Frontal cortex (tissue), 4 donors: Measurements from ENCODE around the gene OR10A6. TPM values are rescaled to one million over a fixed set of nuclear protein-coding genes. Genes with fewer than 3 reads are reported as not detected.

Experiments used
- DNase-seq, 2 donors: peaks; one replicate each; pipeline ENCODE4 v3.0.0; 2012; ENCODE audit warnings: low spot score in 2 of 2
- FAIRE-seq: peaks from 2 replicates; lab custom pipeline; 2012; peaks lifted over from hg19 to GRCh38; lab: Jason Lieb, UNC
- total RNA-seq: library from RNA; depleted of rRNA; stranded (reverse); fragments of >200 nt; gene quantifications from one replicate; pipeline ENCODE4 v1.2.3, GENCODE V29; 2014
- donor health status: control.
- donor health status: control.
- donor health status: control.

The OR10A6 gene, protein sequence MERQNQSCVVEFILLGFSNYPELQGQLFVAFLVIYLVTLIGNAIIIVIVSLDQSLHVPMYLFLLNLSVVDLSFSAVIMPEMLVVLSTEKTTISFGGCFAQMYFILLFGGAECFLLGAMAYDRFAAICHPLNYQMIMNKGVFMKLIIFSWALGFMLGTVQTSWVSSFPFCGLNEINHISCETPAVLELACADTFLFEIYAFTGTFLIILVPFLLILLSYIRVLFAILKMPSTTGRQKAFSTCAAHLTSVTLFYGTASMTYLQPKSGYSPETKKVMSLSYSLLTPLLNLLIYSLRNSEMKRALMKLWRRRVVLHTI
- total RNA-seq, result not detected

DNA sequence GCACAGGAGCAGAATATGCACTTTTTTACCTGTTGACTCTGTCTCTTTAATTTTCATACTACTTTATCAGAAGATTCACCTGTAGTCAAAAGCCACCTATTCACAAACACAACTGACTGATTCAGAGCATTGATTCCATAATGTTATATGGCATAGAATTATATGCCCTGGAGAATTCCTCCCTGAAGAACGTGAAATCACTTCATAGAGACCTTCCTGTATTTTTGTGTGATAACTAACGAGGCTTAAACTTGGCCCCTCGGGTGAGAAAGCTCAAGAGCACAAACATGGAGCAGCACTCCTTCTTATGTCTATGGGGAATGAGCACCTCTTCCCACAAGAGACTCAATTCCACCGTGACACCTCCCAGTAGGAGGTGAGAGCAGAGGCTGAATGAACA lies at the start of gene OR10A6:
Gene OR10A6 (minus strand): TSS at position 101 of the 400 bp plus-strand sequence. CDS start 2,606 bp downstream, outside the sequence.
- FAIRE-seq (no peak), DNase-seq (no peak)

DNA sequence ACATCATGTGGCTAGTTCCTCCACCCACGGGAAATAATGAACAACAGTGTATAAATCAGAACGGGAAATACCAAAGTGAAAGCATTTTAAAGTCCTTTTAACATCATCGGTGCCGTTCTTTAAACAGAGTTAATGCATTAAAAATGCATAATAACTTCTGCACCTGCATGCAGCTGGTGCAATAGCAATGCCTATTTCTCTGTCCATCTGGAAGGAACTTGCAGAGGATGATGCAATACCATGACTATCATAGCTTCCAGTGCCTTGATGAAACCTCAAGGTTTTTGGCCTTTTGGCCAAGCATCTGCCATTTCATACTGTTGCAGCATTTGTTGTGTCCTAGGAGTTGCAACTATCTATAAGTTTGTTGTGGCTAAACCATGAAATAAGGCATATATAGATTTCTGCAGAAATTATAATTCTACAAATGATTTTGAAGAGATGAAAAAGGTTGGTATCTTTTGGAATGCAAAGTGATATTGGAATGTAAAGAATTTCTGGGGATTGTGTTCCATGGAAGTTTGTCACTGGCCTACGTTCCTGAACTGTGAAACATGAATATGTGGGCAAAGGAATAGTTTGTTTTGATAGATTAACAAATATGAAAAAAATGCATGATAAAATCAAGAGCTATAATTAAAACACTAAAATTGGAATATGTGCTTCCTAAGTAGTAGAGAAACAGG lies 46.3 kb upstream of the OR10A6 start:
- FAIRE-seq (no peak), DNase-seq (no peak)

DNA sequence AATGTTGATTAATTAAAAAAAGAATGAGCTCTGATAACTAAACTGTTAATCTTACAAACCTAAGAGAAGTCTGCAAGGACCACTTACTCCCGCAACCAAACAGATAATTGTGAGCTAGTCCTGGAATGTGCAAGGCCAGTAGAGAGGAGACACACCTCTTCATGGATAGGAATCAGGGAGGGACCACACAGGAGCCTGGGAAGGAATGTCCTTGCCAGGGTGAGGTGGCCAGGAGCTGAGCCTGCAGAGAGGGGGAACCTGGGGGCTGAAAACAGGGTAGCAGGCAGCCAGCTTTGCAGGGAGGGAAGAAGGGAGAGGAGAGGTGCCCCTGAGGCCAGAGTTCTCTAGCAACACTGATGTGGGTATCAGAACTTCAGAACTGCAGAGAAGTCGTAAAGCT lies 43.6 kb upstream of the OR10A6 start:
- FAIRE-seq (no peak), DNase-seq (no peak)

DNA sequence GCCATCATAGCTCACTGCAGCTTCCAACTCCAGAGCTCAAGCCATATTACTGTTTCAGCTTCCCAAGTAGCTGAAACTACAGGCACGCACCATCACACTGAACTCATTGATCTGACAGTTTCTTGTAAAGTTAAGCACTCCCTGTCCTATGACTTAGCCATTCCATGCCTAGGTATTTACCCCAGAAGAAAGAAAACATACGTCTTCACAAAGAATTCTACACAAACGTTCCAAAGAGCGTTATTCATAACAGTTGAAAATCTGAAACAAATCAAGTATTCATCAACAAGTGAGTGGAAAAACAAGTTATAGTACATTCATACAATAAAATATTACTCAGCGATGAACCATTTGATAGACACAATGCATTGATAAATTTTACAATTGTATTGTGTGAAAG lies 41.9 kb upstream of the OR10A6 start:
- FAIRE-seq, result no peak

DNA sequence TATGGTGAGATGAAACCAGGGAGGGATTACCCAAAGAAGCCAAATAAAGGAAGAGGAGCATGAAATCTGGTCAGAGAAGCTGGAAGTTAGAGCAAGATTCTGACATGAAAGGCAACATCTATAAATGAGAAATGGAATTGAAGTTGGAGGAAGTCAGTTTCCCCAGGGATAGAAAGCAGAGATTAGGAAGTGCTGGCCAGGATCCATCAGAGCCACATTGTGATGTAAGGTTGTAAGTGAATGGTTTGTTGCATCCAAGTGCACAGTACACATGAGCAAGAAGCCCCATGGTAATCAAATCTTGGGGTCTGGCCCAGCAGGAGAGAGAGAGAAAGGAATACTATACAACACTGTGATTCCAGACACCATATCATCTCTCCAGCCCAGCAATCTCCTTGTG lies 40.8 kb upstream of the OR10A6 start:
- FAIRE-seq, result no peak
- DNase-seq, result no peak

More for the DNA sequence above, 41.9 kb upstream of the OR10A6 start:
- no peak for DNase-seq

DNA sequence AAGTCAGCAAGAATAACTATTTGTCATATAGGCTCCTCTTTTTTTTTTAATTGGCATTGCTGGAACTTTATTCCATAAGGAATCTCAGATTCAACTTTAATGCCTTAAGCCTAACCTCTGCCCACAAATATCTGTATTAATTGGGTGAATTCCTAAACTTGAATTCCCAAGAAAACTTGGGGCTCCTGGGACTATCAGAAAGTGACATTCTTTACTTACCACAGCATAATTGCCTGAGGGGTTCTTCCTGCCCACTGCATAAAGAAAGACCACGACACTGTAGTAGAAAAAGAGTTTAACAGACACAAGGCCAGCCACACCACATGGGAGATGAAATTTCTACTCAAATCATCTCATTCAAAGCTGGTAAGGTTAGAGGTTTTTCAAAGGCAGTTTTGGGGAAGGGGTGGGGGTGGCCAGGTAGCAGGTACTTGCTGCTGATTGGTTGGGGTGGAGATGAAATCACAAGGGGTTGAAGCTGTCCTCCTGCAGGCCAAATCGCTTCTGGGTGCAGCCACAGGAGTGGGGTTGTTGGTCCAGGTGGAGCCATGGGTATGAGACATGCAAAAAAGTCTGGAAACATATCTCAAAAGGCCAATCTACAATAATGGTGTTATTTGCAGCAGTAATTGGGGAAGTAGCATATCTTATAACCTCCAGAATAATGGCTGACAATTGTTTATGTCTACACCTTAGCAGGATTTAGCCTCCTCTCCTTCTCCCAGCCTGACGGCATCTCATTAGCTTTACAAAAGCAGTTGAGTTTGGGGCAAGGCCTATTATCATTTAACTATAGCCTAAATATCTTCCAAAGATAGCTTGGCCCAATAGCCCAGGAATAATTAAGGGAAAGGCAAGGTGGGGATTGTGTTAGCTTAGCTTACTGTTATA lies 38.9 kb upstream of the OR10A6 start:
- FAIRE-seq (no peak), DNase-seq (no peak)

DNA sequence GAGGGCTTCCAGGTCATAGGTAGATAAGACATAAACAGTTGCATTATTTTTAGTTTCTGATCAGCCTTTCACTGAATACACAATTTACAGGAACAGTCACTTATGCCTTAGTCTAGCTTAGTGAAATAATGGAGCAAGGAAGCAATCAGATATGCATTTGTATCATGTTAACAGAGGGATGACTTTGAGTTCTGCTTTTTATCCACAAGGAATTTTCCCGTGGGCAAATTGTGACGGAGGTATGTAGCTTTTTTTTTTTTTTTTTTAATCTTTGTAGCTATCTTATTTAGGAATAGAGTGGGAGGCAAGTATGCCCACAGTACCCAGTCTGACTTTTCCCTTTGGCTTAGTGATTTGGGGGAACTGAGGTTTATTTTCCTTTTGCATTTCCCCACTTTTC lies 37.6 kb upstream of the OR10A6 start:
- FAIRE-seq, result no peak
- no peak for DNase-seq

DNA sequence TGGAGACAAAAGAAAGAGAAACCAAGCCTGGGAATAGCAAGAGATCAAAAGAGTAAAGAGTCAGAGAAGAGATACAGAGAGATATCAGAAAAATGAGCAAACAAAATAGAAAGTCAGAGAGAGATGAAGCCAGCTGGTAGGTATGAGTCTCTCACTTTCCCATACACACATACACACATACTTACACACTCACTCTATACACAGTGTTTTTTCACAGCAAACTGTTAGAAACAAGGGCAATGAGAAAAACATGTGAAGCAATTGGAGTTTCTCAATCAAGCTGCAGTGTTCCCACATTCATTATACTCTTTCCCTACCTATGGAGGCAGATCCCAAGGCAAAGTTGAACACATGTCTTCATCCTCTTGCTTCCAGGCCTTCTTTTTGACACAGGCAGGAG lies 36.8 kb upstream of the OR10A6 start:
- no peak for DNase-seq
- no peak for FAIRE-seq

DNA sequence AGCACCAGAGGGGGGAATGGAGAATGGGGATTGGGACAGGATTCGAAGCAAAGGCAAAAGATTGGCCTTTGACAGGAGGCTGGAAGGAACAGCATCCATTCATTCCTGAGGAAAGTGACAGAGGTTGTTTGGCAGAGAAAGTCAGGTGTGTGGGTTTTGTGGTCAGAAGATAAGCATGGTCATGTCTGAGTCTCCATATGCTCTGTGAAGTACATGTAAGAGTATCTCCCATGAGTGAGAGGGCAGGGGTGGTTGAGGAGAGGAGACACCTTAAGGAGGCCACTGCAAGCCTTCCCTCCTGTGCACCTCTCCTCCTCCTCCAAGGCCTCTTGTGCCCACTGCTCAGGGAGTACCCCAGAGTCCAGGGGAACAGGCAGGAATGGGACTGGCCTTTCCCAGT lies 36.0 kb upstream of the OR10A6 start:
- FAIRE-seq (no peak), DNase-seq (no peak)

DNA sequence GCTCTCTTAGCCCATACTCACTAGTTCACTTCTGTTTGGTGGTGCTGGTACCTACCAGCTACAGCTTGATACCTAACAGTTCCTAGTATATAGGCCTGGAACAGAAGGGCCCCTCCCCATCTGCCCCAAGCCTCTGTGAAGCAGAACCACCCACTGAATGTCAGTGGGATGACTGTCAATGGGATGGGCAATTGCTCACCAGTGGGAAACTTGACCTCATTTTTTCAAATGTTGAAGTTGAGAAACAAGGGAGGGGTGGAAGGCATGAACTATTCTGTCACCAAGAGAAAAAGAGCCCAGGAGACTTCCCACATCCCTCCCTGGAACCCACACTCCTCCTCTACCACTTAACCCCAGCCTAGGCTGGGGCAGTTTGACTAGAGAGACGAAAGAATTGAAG lies 34.3 kb upstream of the OR10A6 start, which contains the start of gene NLRP10:
Gene NLRP10 (minus strand): TSS at position 62 of the 400 bp plus-strand sequence. CDS start 1,952 bp downstream, outside the sequence.
- DNase-seq, result no peak
- no peak for FAIRE-seq

DNA sequence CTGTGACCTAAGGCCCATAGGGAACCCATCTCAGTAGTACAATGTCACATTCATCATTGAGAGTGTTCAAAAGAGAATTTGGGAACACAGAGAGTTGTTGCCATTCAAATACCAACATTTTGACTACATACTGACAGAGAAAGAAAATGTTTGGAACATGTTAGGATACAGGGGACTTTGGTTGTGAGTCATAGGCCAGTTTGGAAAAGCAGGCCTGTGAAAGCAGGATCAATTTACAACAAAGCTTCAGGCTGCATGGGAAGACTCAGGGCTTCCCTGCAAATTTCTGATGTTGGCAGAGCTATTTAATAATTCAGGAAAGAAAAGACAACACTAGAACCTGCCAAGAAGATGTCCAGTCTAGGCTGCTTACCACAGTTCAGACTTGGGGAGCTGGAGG lies 33.8 kb upstream of the OR10A6 start:
- FAIRE-seq, result no peak
- DNase-seq, result no peak

DNA sequence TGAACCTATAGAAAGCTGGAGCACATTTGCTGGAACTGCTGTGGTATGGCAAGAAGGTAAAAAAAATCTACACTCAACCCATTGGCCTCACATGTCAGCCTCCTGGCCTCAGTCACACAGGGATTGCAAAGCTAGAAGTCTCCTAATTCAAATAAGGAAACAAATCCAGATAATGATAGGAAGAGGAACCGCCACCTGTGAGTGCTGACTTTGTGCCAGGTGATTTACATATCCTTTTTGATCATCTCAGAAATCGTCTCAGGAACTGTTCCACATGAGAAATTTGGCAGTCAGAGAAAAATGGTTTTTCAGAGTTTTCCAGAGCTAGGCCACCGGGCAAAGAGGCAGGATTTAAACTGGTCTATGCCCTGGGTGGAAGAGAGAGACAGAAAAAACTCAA lies 33.2 kb upstream of the OR10A6 start:
- DNase-seq (no peak), FAIRE-seq (no peak)

DNA sequence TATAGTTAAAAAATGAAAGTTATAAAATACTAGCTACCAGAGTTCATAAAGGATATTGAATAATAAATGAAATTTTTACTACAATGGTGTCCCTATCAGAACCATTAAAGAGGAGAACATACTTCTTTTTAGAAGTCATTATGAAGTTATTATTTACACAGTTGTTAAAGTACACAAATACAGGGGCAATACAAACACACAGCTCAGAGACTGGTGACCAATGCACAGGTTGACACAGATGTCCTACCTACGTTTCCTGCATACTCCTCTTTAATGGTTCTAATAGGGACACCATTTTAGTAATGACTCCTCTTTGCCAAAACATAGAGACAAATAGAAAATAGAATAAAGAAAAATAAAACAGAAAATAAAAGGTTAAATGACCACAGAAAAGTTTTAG lies 24.1 kb upstream of the OR10A6 start:
- FAIRE-seq, result no peak
- no peak for DNase-seq

DNA sequence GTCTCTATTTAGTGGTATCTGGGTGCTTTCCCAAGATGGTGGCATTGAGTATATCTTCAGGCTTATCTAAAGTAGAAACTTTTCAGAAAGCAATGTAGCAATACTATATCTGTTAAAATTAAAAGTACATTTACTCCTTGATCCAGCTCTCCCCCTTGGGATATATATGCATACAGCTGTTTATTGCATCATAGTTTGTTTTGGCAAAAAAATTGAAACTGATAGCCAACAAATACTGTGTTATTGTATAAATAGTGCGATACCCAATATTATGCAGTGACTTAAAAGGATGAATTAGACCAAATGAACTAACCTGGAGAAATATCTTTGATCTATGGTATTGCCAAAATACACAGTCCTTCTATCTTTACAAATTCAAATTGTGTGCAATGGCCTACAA lies 18.9 kb upstream of the OR10A6 start:
- FAIRE-seq (no peak), DNase-seq (no peak)

DNA sequence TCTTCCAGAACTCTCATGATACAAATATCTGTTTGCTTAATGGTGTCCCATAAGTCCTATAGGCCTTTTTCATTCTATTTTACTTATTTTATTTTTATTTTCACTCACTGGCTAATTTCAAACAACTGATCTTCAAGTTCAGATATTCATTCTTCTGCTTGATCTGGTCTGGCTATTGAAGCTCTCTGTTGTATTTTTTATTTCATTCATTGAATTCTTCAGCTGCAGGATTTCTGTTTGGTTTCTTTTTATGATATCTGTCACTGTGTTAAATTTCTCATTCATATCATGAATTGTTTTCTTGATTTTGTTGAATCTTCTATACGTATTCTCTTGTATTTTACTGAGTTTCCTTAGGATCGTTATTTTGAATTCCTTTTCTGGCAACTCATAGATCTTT lies 13.1 kb upstream of the OR10A6 start:
- FAIRE-seq (no peak), DNase-seq (no peak)

DNA sequence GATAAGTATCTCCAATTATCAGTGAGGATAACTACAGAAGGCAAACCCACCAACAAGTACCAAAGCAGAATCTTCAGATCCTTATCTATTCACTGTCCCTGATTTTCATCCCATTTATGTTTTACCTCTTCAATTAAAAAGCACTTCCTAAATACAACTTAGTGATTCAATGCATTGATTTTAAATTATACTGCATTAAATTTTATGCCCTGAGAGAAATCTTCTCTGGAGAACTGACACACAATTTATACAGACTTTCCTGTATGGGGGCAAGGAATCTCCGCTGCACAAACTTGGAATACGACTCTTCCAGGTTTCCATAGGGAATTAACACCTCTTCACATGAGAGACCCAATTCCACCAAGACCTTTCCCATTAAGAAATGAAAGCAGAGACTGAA lies 10.5 kb upstream of the OR10A6 start, which contains the start of gene OR10A3:
Gene OR10A3 (minus strand): TSS at position 101 of the 400 bp plus-strand sequence. CDS start 2,188 bp downstream, outside the sequence.
- no peak for DNase-seq
- no peak for FAIRE-seq

DNA sequence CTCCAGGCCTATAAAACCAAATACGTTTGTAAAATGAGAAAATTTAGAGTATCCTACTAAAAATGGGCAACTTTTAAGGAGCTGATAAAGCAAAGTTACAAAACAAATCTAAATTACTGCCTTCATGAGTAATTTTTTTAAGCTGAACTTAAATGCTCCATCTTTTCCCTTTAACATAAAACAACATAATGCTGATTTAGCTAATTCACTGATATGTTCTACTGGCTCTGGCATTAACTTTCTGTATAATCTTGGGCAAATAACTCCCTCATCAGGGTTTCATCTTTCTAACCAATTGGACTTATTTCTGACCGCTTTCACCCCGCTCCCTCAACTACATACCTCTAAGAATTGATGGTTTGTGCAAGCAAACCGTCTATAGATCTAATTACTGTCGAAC lies 10.1 kb upstream of the OR10A6 start:
- FAIRE-seq (no peak), DNase-seq (no peak)

DNA sequence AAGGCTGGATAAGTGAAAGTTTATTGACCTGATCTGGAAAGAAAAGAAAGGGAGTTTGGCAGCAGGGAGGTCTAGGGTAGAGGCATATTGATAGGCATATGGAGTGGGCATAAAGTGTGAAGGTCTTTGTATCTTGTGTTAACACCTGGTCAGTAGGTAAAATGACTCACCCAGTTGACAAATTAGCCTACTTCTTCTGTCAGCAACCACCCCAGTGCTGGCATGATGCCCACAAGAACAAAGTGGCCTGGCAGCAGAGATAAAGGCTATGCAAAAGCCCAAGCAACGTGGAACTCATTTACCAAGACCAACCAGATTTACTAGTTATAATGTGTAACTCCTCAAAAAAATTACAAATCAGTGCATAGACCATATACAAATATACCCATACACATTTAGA lies 5.5 kb upstream of the OR10A6 start:
- no peak for DNase-seq
- FAIRE-seq, result no peak

DNA sequence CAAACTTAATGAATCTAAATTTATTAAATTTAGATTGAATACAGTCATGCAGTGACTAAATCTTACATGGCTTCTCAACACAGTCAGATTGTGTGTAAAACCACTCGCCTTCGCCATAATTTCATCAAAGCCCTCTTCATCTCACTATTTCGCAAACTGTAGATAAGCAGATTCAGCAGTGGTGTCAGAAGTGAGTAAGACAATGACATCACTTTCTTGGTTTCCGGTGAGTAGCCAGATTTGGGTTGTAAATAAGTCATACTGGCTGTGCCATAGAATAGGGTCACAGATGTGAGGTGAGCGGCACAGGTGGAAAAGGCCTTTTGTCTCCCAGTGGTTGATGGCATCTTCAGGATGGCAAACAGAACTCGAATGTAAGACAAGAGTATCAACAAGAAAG lies 3.4 kb downstream of the OR10A6 start:
- FAIRE-seq (no peak), DNase-seq (no peak)

DNA sequence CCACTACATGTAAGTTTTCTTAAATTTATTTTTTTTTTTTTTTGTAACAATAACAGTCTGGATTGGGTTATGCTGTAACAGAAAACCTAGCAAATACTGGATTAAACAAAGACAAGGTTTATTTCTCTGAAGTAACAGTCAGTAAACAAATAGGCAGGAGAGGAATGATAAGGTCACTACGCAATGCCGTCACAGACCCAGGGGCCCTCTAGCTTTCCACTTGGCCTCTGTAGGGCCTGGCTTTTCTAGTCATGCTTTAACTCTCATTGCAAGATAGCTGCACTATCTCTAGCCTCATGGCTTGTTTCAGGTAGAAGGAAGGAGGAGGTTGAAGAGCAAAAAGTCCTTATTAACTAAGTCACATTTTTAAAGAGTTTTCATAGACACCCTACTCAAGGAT lies 6.5 kb downstream of the OR10A6 start:
- FAIRE-seq, result no peak
- DNase-seq, result no peak
